ENCODE measurements around the gene RPL11. TPM values are rescaled to one million over a fixed set of nuclear protein-coding genes. Genes with fewer than 3 reads are reported as not detected.
A peak's percentile ranks its signal among the peaks of the same experiment; 100 is the strongest.

RPL11 gene
- total RNA-seq, 1 experiment from 2014 or later: 865 TPM

GRCh38 chr1:23736437-23737134, 45.0 kb downstream of the RPL11 start:
- no peak for TF ChIP-seq CTCF (IDR thresholded peaks at IDR 0.05)
- TF ChIP-seq SIN3A (IDR thresholded peaks at IDR 0.05; ENCODE audit: borderline replicate concordance, insufficient read depth, low read depth, low read length): no peak
- TF ChIP-seq POLR2AphosphoS5 (IDR thresholded peaks at IDR 0.05; ENCODE audit: low read depth, low read length): no peak
- no peak for TF ChIP-seq REST (IDR thresholded peaks at IDR 0.05; ENCODE audit: insufficient read depth in 1 of 2, low read depth in 2 of 2, low read length in 1 of 2)
- no peak for TF ChIP-seq TCF7L2 (IDR thresholded peaks at IDR 0.05; ENCODE audit: low read depth, low read length)
- H3K4me1 ChIP-seq (ENCODE audit: control insufficient read depth, insufficient read depth, low read length): peaks cover 2% of the 10 kb centered on the region; the same call in 1 of the 2 replicates
- POLR2A ChIA-PET: interaction anchor here (0.6 to 0.7 kb wide), 2 partner anchors 12 to 171 kb away, joined by 4 to 5 read pairs; no protein-coding TSS in a partner anchor
- intact Hi-C loops (cut with micrococcal nuclease; ENCODE audit: unreplicated experiment) (no loop called here), in situ Hi-C loops (cut with HindIII; ENCODE audit: low pct_unique_long_range_greater_than_20kb, low sequenced_read_pairs) (no loop called here)
- no peak for DNase-seq (ENCODE audit: low read depth, low spot score)
- no peaks in the 10 kb centered on the region for H3K36me3 ChIP-seq (ENCODE audit: control insufficient read depth, insufficient read depth, low read length)
- BruUV-seq (replicated peaks): no TSS peak
- CTCF ChIA-PET: no interaction called here
- no peaks in the 10 kb centered on the region for H3K9me3 ChIP-seq (ENCODE audit: control insufficient read depth, insufficient read depth, low read depth, low read length)
- no peak overlapping the region for H3K4me3 ChIP-seq (ENCODE audit: low read depth in 2 of 2, low read length in 2 of 2)
- no peak overlapping the region for H3K27ac ChIP-seq (ENCODE audit: low read length)
- ATAC-seq: no peak
- H3K27me3 ChIP-seq (ENCODE audit: control insufficient read depth, insufficient read depth, low read length): no peaks in the 10 kb centered on the region

GRCh38 chr1:23741609-23742008, 50.0 kb downstream of the RPL11 start:
- Histone ChIP-seq H3K4me3 (ENCODE audit: low read depth in 2 of 2, low read length in 2 of 2) (no peak overlapping the region), H3K9me3 (ENCODE audit: control insufficient read depth, insufficient read depth, low read depth, low read length) (no peaks in the 10 kb centered on the region), H3K36me3 (ENCODE audit: control insufficient read depth, insufficient read depth, low read length) (peaks cover 4% of the 10 kb centered on the region), H3K27ac (ENCODE audit: low read length) (peak overlapping the region; percentile 94; the same call in 1 of the 2 replicates), H3K4me1 (ENCODE audit: control insufficient read depth, insufficient read depth, low read length) (peaks cover 23% of the 10 kb centered on the region), H3K27me3 (ENCODE audit: control insufficient read depth, insufficient read depth, low read length) (no peaks in the 10 kb centered on the region)
- ChIA-PET POLR2A (no interaction called here), CTCF (no interaction called here)
- TF ChIP-seq SIN3A (IDR thresholded peaks at IDR 0.05; ENCODE audit: borderline replicate concordance, insufficient read depth, low read depth, low read length) (no peak), CTCF (IDR thresholded peaks at IDR 0.05) (no peak), POLR2AphosphoS5 (IDR thresholded peaks at IDR 0.05; ENCODE audit: low read depth, low read length) (no peak), REST (IDR thresholded peaks at IDR 0.05; ENCODE audit: insufficient read depth in 1 of 2, low read depth in 2 of 2, low read length in 1 of 2) (no peak), TCF7L2 (IDR thresholded peaks at IDR 0.05; ENCODE audit: low read depth, low read length) (no peak)
- no TSS peak for BruUV-seq (replicated peaks)
- ATAC-seq (no peak), DNase-seq (ENCODE audit: low read depth, low spot score) (no peak)
- intact Hi-C loops (cut with micrococcal nuclease; ENCODE audit: unreplicated experiment) (loop anchor here (5.0 kb wide), 1 partner anchor 34 kb away; no protein-coding TSS in a partner anchor), in situ Hi-C loops (cut with HindIII; ENCODE audit: low pct_unique_long_range_greater_than_20kb, low sequenced_read_pairs) (no loop called here)
